ENCODE results near the gene CYTH4. TPM values are rescaled to one million over a fixed set of nuclear protein-coding genes. Genes with fewer than 3 reads are reported as not detected.

CYTH4 gene
- total RNA-seq, 4 donors from 2014 or later: 4.2 to 21.3 (median 9.3) TPM

DNA sequence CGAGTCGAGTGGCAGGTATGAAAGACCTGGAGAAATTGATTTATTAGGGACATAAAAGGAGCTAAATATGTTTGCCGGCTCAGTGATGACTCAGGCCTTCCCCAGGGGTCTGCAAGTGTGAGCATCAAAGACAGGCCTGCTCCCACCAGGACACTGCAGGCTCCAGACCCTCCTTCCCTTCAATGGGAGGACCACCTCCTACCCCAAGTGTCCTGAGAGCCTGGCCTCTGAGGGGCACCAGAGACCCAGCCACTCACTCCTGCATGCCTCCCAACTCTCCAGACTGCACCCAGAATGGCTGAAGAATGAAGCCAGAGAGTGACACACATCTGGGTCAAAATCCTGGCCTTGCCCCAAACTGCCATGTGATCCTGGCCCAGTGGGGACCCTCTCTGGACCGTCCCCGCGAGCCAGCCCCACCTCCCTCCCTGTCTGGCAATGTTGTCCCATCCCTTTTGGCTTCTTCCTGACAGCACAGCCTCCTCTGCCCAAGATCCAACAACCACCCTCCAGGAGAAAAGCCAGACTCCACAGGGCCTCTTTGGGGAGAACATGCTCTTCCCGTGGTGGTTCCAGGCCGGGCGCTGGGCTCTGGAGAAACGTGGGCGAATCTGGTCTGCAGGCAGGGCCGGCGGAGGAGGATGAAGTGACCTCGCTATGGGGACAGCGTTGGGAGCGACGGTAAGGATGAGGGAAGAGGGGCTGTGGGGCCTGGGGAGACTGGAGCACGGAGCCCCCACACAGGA, 36.2 kb downstream of the CYTH4 start:
- Histone ChIP-seq H3K4me3 (no peak overlapping the region), H3K4me1 (no peaks in the 10 kb centered on the region), H3K27me3 (peaks cover 90% of the 10 kb centered on the region), H3K9me3 (no peaks in the 10 kb centered on the region), H3K27ac (no peak overlapping the region), H3K36me3 (no peaks in the 10 kb centered on the region)
- WGBS, 2 donors (ENCODE audit: low coverage in 1 of 2): 48 to 63% methylated on average over 3 to 6 of the region's 18 CpGs
- ATAC-seq: no peak
- TF ChIP-seq POLR2AphosphoS5 (IDR thresholded peaks at IDR 0.05): no peak
- no peak for TF ChIP-seq CTCF (IDR thresholded peaks at IDR 0.05)
- no peak for TF ChIP-seq EP300 (IDR thresholded peaks at IDR 0.05)
- no peak for TF ChIP-seq POLR2A (IDR thresholded peaks at IDR 0.05)

GRCh38 chr22:37319469-37319868, 37.2 kb downstream of the CYTH4 start:
- Histone ChIP-seq H3K4me3 (no peak overlapping the region), H3K36me3 (no peaks in the 10 kb centered on the region), H3K9me3 (no peaks in the 10 kb centered on the region), H3K27ac (no peak overlapping the region), H3K27me3 (peaks cover 94% of the 10 kb centered on the region), H3K4me1 (no peaks in the 10 kb centered on the region)
- no peak for TF ChIP-seq POLR2A (IDR thresholded peaks at IDR 0.05)
- no peak for TF ChIP-seq POLR2AphosphoS5 (IDR thresholded peaks at IDR 0.05)
- TF ChIP-seq EP300 (IDR thresholded peaks at IDR 0.05): no peak
- no peak for TF ChIP-seq CTCF (IDR thresholded peaks at IDR 0.05)
- no peak for ATAC-seq
- 35 to 61% methylated on average over 8 to 10 of the region's 10 CpGs for WGBS, 2 donors (ENCODE audit: low coverage in 1 of 2)

- Histone ChIP-seq H3K36me3 (no peaks in the 10 kb centered on the region), H3K4me3 (no peak overlapping the region), H3K9me3 (no peaks in the 10 kb centered on the region), H3K27me3 (peaks cover 95% of the 10 kb centered on the region), H3K4me1 (peaks cover 0 to 8% (median 0%) of the 10 kb centered on the region in 3 donors), H3K27ac (no peak overlapping the region)
- whole genome bisulfite sequencing, 2 donors (ENCODE audit: low coverage in 1 of 2): 53 to 63% methylated on average over 9 to 11 of the region's 16 CpGs
- no peak for ATAC-seq
- no peak for TF ChIP-seq POLR2AphosphoS5 (IDR thresholded peaks at IDR 0.05)
- TF ChIP-seq CTCF (IDR thresholded peaks at IDR 0.05): no peak
- no peak for TF ChIP-seq EP300 (IDR thresholded peaks at IDR 0.05)
- TF ChIP-seq POLR2A (IDR thresholded peaks at IDR 0.05): no peak
These were observed 38.7 kb downstream of the CYTH4 start for GRCh38 chr22:37320726-37321677.

GRCh38 chr22:37324340-37325038, 42.2 kb downstream of the CYTH4 start:
- H3K9me3 ChIP-seq: no peaks in the 10 kb centered on the region
- peaks cover 0 to 8% (median 0%) of the 10 kb centered on the region in 3 donors for H3K4me1 ChIP-seq
- peaks cover 95% of the 10 kb centered on the region for H3K27me3 ChIP-seq
- 13% methylated on average over 8 of the region's 51 CpGs; no CpG with 5 or more reads in 1 of the 2 donors for WGBS, 2 donors (ENCODE audit: low coverage in 1 of 2)
- no peaks in the 10 kb centered on the region for H3K36me3 ChIP-seq
- no peak for ATAC-seq
- no peak overlapping the region for H3K27ac ChIP-seq
- no peak overlapping the region for H3K4me3 ChIP-seq
- TF ChIP-seq POLR2AphosphoS5 (IDR thresholded peaks at IDR 0.05) (no peak), CTCF (IDR thresholded peaks at IDR 0.05) (no peak), EP300 (IDR thresholded peaks at IDR 0.05) (no peak), POLR2A (IDR thresholded peaks at IDR 0.05) (no peak)

Data from gastroesophageal sphincter (tissue), 4 donors.